CD4-positive, alpha-beta T cell treated with Interleukin-4 for 1 hour (primary cell): Measurements from ENCODE around the gene BICC1.

Source experiments
- DNase-seq, 2 donors: peaks; one replicate each; pipeline ENCODE4 v3.0.0-alpha.2; 2020 to 2022

The BICC1 gene

GRCh38 chr10:58609532-58610150 is 97.0 kb downstream of the BICC1 start:
- DNase-seq: no peak

GRCh38 chr10:58615237-58615935 is 102.7 kb downstream of the BICC1 start:
- DNase-seq: no peak

- DNase-seq: no peak
Measured at GRCh38 chr10:58618158-58618676, 105.5 kb downstream of the BICC1 start.

- no peak for DNase-seq
Measured at GRCh38 chr10:58621379-58622077, 108.9 kb downstream of the BICC1 start.

- no peak for DNase-seq
Measured at GRCh38 chr10:58622246-58622645, 109.6 kb downstream of the BICC1 start.

GRCh38 chr10:58625070-58625469 is 112.4 kb downstream of the BICC1 start:
- DNase-seq: no peak

- DNase-seq: no peak
Measured at GRCh38 chr10:58627392-58627791, 114.7 kb downstream of the BICC1 start.

GRCh38 chr10:58631715-58632114 is 119.0 kb downstream of the BICC1 start:
- no peak for DNase-seq

GRCh38 chr10:58632216-58632615 is 119.5 kb downstream of the BICC1 start:
- DNase-seq: no peak

GRCh38 chr10:58637352-58637751 is 124.7 kb downstream of the BICC1 start:
- no peak for DNase-seq

GRCh38 chr10:58638388-58638787 is 125.7 kb downstream of the BICC1 start:
- DNase-seq: no peak

GRCh38 chr10:58641095-58641531 is 128.4 kb downstream of the BICC1 start:
- DNase-seq: no peak

GRCh38 chr10:58641708-58642107 is 129.0 kb downstream of the BICC1 start:
- DNase-seq: no peak

- no peak for DNase-seq
Measured at GRCh38 chr10:58642283-58642682, 129.6 kb downstream of the BICC1 start.

GRCh38 chr10:58642916-58643428 is 130.3 kb downstream of the BICC1 start:
- DNase-seq: no peak

- no peak for DNase-seq
Measured at GRCh38 chr10:58644311-58644710, 131.6 kb downstream of the BICC1 start.

GRCh38 chr10:58645416-58646146 is 132.9 kb downstream of the BICC1 start:
- DNase-seq: no peak

GRCh38 chr10:58647376-58648112 is 134.9 kb downstream of the BICC1 start:
- DNase-seq: no peak

- DNase-seq: no peak
Measured at GRCh38 chr10:58648131-58648530, 135.5 kb downstream of the BICC1 start.

- DNase-seq: no peak
Measured at GRCh38 chr10:58651040-58651439, 138.4 kb downstream of the BICC1 start.

GRCh38 chr10:58651742-58652141 is 139.1 kb downstream of the BICC1 start:
- no peak for DNase-seq

- DNase-seq: no peak
Measured at GRCh38 chr10:58653139-58653538, 140.5 kb downstream of the BICC1 start.
